Measurements from ENCODE around the gene KAZALD1.
A peak's percentile ranks its signal among the peaks of the same experiment; 100 is the strongest.

Gene KAZALD1

GRCh38 chr10:101067356-101068083, 5.7 kb downstream of the KAZALD1 start:
- peak; percentile 73 for DNase-seq

GRCh38 chr10:101069441-101069840, 7.7 kb downstream of the KAZALD1 start:
- DNase-seq = no peak

GRCh38 chr10:101070098-101070497, 8.3 kb downstream of the KAZALD1 start:
- DNase-seq = no peak

GRCh38 chr10:101071267-101071884, 9.6 kb downstream of the KAZALD1 start:
- DNase-seq = no peak

GRCh38 chr10:101071885-101072433, 10.2 kb downstream of the KAZALD1 start:
- DNase-seq = no peak

- DNase-seq = no peak
These were observed 11.1 kb downstream of the KAZALD1 start for GRCh38 chr10:101072923-101073322.

GRCh38 chr10:101073631-101074030, 11.8 kb downstream of the KAZALD1 start:
- no peak for DNase-seq

- peak; percentile 11 for DNase-seq
These were observed 14.0 kb downstream of the KAZALD1 start for GRCh38 chr10:101075775-101076174.

- no peak for DNase-seq
These were observed 14.8 kb downstream of the KAZALD1 start for GRCh38 chr10:101076630-101077029.

- DNase-seq = peak; percentile 71
These were observed 18.1 kb downstream of the KAZALD1 start for GRCh38 chr10:101079874-101080273.

GRCh38 chr10:101080933-101081931, 19.4 kb downstream of the KAZALD1 start:
- DNase-seq = no peak

- DNase-seq = peak; percentile 53
These were observed 24.1 kb downstream of the KAZALD1 start for GRCh38 chr10:101085846-101086245.

GRCh38 chr10:101087376-101087775, 25.6 kb downstream of the KAZALD1 start:
- no peak for DNase-seq

- no peak for DNase-seq
These were observed 26.2 kb downstream of the KAZALD1 start for GRCh38 chr10:101087965-101088364.

GRCh38 chr10:101089520-101090299, 27.9 kb downstream of the KAZALD1 start:
- DNase-seq = peak; percentile 6

GRCh38 chr10:101090597-101090996, 28.8 kb downstream of the KAZALD1 start:
- DNase-seq = peak; percentile 48

- peak; percentile 74 for DNase-seq
These were observed 29.9 kb downstream of the KAZALD1 start for GRCh38 chr10:101091546-101092290.

- peak; percentile 14 for DNase-seq
These were observed 31.1 kb downstream of the KAZALD1 start for GRCh38 chr10:101092881-101093354.

GRCh38 chr10:101094121-101094879, 32.5 kb downstream of the KAZALD1 start:
- DNase-seq = no peak

- peak; percentile 2 for DNase-seq
These were observed 33.2 kb downstream of the KAZALD1 start for GRCh38 chr10:101095004-101095403.
